Measurements from ENCODE around the gene MAMSTR.
"Not testable (repeated sequence)": the region's sequence is repeated elsewhere in the genome, so short reads cannot be mapped to it uniquely, and the experiment has no call there.

The MAMSTR gene

GRCh38 chr19:48681127-48681470 is 38.4 kb downstream of the MAMSTR start:
- DNase-seq, result no peak

GRCh38 chr19:48680436-48681126 is 38.9 kb downstream of the MAMSTR start:
- no peak for DNase-seq

- not testable (repeated sequence) for DNase-seq
These were observed 39.5 kb downstream of the MAMSTR start for GRCh38 chr19:48680006-48680405.

GRCh38 chr19:48678201-48678600 is 41.3 kb downstream of the MAMSTR start:
- no peak for DNase-seq

GRCh38 chr19:48676887-48677286 is 42.6 kb downstream of the MAMSTR start:
- no peak for DNase-seq

- DNase-seq, result no peak
These were observed 43.0 kb downstream of the MAMSTR start for GRCh38 chr19:48676487-48676886.

- DNase-seq, result peak; percentile 44
These were observed 44.4 kb downstream of the MAMSTR start for GRCh38 chr19:48674921-48675824.

- no peak for DNase-seq
These were observed 45.2 kb downstream of the MAMSTR start for GRCh38 chr19:48674216-48674809.

GRCh38 chr19:48673436-48674100 is 46.0 kb downstream of the MAMSTR start:
- no peak for DNase-seq

- DNase-seq, result no peak
These were observed 46.5 kb downstream of the MAMSTR start, which contains the start of gene NTN5 for GRCh38 chr19:48672994-48673393. Gene NTN5, minus strand, starts transcription at chr19:48673017. Its CDS starts 2,031 bp downstream, at chr19:48670986.

- no peak for DNase-seq
These were observed 48.0 kb downstream of the MAMSTR start for GRCh38 chr19:48671446-48671995.

GRCh38 chr19:48670699-48671445 is 48.7 kb downstream of the MAMSTR start:
- DNase-seq, result no peak

- DNase-seq, result no peak
These were observed 49.4 kb downstream of the MAMSTR start for GRCh38 chr19:48669903-48670668.

GRCh38 chr19:48668761-48669160 is 50.8 kb downstream of the MAMSTR start:
- no peak for DNase-seq

- no peak for DNase-seq
These were observed 51.2 kb downstream of the MAMSTR start for GRCh38 chr19:48668332-48668731.

GRCh38 chr19:48665786-48666185 is 53.7 kb downstream of the MAMSTR start:
- DNase-seq, result no peak

- DNase-seq, result no peak
These were observed 55.0 kb downstream of the MAMSTR start for GRCh38 chr19:48664476-48664875.

GRCh38 chr19:48663667-48664066 is 55.9 kb downstream of the MAMSTR start:
- DNase-seq, result no peak
